AG09319 (cell line): ENCODE data around the gene SERPINB6.
"Not testable (repeated sequence)": the region's sequence is repeated elsewhere in the genome, so short reads cannot be mapped to it uniquely, and the experiment has no call there.

Source experiments
- DNase-seq: peaks from one replicate; pipeline ENCODE4 v3.0.0-alpha.2; 2010; ENCODE audit warnings: low read depth; ENCODE audit errors: extremely low read depth
- TF ChIP-seq, protein P1 (sequence below): IDR thresholded peaks from 2 replicates; pipeline ENCODE4 v1.5.1; 2011; ENCODE audit warnings: low read depth, mild to moderate bottlenecking, inconsistent platforms, low read length, moderate library complexity

The SERPINB6 gene

DNA sequence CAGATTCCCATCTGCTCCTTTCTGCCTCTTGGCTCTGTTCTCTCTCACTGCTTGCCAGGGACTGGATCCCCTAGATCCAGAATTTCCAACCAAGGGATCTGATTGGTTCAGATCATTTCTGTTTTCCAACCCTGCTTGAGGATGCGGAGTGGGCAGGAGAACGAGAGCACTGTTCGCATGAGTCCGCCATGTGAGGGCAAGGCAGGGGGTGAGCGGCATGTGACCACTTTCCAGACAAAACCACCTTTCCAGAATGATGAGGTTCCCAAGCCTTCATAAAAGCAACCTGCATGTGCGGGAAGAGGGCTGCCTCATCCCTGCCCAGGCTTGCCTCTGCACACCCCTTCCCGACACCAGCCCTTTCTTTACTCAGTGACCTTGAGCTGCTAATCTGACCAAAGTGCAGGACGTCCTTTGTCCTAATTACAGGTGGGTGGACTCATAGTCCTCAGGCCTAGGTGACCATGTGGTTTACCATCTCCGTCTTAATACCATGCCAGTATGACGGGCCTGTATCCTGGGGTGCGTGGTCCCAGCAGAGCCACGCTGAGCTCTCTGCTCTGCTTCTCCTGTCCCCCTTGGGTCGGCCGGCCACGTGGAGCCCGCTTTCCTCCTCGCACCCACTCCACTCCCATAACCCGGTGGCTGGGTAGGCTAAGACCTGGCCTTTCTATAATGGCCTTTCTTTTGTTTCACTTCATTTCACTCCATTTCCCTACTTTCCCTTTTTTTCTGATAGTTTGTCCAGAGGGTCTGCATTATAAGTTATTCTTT, 42.7 kb upstream of the SERPINB6 start:
- no peak for DNase-seq
- TF ChIP-seq, protein P1, sequence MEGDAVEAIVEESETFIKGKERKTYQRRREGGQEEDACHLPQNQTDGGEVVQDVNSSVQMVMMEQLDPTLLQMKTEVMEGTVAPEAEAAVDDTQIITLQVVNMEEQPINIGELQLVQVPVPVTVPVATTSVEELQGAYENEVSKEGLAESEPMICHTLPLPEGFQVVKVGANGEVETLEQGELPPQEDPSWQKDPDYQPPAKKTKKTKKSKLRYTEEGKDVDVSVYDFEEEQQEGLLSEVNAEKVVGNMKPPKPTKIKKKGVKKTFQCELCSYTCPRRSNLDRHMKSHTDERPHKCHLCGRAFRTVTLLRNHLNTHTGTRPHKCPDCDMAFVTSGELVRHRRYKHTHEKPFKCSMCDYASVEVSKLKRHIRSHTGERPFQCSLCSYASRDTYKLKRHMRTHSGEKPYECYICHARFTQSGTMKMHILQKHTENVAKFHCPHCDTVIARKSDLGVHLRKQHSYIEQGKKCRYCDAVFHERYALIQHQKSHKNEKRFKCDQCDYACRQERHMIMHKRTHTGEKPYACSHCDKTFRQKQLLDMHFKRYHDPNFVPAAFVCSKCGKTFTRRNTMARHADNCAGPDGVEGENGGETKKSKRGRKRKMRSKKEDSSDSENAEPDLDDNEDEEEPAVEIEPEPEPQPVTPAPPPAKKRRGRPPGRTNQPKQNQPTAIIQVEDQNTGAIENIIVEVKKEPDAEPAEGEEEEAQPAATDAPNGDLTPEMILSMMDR: no peak

DNA sequence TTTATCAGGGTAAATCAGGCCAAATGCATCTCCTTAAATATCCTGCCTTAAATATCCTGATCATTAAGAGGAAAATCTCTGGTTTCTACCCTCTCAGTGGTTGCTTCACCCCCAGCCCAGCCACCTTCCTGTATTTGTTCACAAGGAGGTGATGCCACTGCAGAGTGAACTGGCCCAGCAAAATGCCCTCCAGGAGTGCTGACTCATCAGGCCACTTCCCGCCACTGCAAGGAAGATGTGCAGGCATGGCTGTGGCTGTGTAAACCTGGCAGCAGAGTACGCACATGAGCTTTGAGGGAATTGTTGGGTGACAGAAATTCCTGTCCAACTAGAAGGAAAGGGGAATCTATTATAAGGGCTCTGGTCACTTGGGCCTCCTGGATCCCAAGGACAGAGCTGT, 42.1 kb upstream of the SERPINB6 start:
- DNase-seq: no peak
- TF ChIP-seq, protein P1: no peak

DNA sequence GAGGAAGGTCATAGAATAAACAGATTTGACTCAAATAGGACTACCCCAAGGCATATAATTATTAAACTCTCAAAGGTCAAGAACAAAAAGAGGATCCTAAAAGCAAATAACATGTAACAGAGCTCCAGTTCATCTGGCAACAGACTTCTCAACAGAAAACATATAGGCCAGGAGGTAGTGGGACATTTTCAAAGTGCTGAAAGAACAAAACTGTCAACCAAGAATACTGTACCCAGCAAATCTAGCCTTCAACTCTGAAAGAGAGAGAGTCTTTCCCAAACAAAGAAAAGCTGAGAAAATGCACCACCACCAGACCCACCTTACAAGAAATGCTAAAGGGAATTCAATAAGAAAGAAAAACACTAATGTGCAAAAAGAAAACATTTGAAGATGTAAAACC, 40.2 kb upstream of the SERPINB6 start:
- TF ChIP-seq, protein P1: no peak
- no peak for DNase-seq

DNA sequence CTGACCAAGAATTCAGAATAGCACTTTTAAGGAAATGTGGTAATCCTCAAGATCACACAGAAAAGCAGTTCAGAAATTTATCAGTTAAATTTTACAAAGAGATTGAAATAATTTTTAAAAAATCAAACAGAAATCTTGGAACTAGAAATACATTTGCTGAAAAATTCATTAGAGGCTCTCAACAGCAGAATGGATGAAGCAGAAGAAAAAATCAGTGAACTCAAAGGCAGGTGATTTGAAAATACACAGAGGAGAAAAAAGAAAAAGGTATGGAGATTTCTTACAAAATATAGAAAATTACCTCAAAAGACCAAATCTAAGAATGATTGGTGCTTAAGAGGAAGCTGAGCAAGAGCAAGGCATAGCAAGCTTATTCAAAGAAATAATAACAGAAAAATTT, 39.8 kb upstream of the SERPINB6 start:
- DNase-seq: no peak
- TF ChIP-seq, protein P1: no peak

DNA sequence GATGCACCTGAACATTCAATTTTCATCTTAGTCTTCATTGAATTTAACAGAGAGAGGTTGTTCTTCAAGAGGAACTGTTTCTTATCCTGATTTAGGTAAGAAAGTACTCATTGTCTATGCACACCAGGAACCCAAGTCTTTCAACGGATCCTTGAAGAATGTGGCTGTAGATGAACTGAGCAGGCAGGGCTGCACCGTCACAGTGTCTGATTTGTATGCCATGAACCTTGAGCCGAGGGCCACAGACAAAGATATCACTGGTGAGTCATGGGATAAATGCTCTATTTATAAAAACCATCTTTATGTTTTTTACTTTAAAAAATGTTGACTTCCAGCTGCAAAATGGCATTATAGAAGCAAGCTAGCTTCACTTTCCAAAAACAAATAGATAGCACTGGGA, 38.6 kb upstream of the SERPINB6 start:
- DNase-seq: no peak
- TF ChIP-seq, protein P1: no peak

DNA sequence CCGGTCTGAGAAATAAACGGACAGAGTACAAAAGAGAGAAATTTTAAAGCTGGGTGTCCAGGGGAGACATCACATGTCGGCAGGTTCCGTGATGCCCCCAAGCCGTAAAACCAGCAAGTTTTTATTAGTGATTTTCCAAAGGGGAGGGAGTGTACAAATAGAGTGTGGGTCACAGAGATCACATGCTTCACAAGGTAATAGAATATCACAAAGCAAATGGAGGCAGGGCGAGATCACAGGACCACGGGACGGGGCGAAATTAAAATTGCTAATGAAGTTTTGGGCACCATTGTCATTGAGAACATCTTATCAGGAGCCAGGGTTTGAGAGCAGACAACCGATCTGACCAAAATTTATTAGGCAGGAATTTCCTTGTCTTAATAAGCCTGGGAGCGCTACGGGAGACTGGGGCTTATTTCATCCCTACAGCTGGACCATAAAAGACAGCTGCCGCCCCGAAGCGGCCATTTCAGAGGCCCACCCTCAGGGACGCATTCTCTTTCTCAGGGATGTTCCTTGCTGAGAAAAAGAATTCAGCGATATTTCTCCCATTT, 37.4 kb upstream of the SERPINB6 start:
- DNase-seq: not testable (repeated sequence)

DNA sequence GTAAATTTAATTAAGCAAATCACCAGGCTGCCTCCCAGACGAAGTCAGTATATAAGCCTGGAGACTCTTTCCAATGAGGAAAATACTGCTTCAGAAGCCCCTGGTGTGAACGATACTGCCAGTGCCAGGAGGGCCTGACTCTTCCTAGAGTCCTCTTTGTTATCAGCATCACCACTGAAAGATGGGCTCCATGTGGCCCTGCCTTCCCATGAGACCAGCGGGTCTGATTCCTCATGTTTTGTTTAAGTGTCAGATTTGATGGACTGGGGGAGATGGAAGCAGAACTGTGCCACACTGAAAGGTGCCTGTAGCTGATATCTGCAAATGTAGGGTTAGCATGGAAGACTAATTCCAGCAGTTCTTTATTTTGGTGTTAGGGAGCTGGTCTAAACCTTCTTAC, 36.2 kb upstream of the SERPINB6 start:
- TF ChIP-seq, protein P1: no peak
- no peak for DNase-seq

DNA sequence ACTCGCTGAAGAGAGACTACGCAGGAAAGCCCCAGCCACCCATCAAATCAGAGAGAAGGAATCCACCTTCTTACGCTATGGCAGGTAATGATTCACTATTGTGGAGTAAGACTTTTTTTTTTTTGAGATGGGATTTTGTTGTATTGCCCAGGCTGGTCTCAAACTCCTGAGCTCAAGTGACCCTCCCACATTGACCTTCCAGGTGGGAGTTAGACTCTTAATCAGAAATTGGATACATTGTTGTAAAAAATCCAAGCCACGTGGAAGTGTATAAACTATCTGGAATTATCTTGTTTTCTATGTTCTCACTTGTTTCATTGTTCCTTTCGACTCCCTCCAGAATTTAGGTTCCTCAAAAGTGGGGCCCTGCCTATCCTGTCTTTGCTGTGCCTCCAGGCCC, 35.1 kb upstream of the SERPINB6 start:
- TF ChIP-seq, protein P1: no peak

More for the DNA sequence above, 35.1 kb upstream of the SERPINB6 start:
- no peak for DNase-seq
